GM23338 (cell line): Measurements from ENCODE around the gene OR9Q2.

Experiments used
- EZH2 ChIP-seq: fragments of 200-600 bp; sonication (generic); IDR thresholded peaks from one replicate; pipeline ENCODE4 v1.8.0; 2017; ENCODE audit warnings: antibody characterized with exemption, mild to moderate bottlenecking, low read depth; ENCODE audit not compliant: unreplicated experiment
- TF ChIP-seq, protein P1 (sequence below), 2 experiments: fragments of 200-600 bp in 1 of 2; sonication (generic) in 1 of 2; conservative IDR thresholded peaks; 2 replicates each; pipeline versions ENCODE4 v1.5.1 to v1.6.1; 2016 to 2017; ENCODE audit warnings: antibody characterized with exemption in 2 of 2, low read depth in 2 of 2, mild to moderate bottlenecking in 2 of 2, moderate library complexity in 1 of 2

GRCh38 chr11:58186938-58187337 is 1.9 kb upstream of the OR9Q2 start:
- TF ChIP-seq EZH2, result no peak
- TF ChIP-seq, protein P1, sequence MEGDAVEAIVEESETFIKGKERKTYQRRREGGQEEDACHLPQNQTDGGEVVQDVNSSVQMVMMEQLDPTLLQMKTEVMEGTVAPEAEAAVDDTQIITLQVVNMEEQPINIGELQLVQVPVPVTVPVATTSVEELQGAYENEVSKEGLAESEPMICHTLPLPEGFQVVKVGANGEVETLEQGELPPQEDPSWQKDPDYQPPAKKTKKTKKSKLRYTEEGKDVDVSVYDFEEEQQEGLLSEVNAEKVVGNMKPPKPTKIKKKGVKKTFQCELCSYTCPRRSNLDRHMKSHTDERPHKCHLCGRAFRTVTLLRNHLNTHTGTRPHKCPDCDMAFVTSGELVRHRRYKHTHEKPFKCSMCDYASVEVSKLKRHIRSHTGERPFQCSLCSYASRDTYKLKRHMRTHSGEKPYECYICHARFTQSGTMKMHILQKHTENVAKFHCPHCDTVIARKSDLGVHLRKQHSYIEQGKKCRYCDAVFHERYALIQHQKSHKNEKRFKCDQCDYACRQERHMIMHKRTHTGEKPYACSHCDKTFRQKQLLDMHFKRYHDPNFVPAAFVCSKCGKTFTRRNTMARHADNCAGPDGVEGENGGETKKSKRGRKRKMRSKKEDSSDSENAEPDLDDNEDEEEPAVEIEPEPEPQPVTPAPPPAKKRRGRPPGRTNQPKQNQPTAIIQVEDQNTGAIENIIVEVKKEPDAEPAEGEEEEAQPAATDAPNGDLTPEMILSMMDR (conservative IDR thresholded peaks at IDR 0.05; ENCODE audit: low read depth in 2 of 2), result no peak
